ENCODE measurements around the gene GFI1.

DNA sequence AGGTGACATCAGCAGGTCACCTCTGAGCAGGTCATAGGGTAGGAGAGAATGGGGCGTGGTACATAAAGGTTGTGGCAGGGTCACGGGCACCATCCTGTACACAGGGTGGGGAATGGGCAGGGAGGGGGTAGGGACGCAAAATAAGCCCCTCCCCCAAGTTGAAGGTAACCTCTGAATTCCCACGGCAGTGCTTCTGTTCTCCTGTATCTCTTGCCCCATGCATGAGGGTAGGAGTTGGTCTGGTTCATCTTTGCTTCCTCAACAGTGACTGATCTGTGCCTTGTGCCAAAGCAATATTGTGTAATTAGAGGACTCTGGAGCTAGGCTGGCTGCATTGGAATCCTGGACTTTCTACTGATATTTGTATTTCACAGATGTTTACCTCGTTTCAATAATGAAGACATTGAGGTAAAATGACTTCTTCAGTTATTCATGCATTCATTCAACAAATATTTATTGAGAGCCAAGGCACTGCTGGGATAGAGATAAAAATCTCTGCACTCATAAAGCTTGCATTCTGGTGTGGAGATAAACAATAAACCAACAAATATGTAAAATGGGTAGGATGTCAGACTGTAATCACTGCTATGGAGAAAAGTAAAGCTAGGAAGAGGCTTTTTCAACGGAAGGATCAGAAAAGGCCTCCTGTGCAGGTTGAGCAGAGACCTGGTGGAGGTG lies 18.4 kb upstream of the GFI1 start:
- TF ChIP-seq CTCF (IDR thresholded peaks at IDR 0.05 in 4 of 5, conservative IDR thresholded peaks at IDR 0.05 in 1 of 5) = no peak
- TF ChIP-seq POLR2A (IDR thresholded peaks at IDR 0.05) = no peak

All from gastrocnemius medialis (tissue), 4 donors.